MM.1S (cell line): ENCODE measurements around the gene CPA1.

Experiments
- EZH2 ChIP-seq: fragments of 300-600 bp; sonication (generic); optimal IDR thresholded peaks from 2 replicates; pipeline ENCODE3; 2017; ENCODE audit warnings: low read depth, mild to moderate bottlenecking, antibody characterized with exemption, low read length, mixed read lengths
- TF ChIP-seq, protein P1 (sequence below): fragments of 300-600 bp; sonication (generic); IDR thresholded peaks from 2 replicates; pipeline ENCODE4 v1.5.1; 2016; ENCODE audit warnings: antibody characterized with exemption, low read length, mixed read lengths

DNA sequence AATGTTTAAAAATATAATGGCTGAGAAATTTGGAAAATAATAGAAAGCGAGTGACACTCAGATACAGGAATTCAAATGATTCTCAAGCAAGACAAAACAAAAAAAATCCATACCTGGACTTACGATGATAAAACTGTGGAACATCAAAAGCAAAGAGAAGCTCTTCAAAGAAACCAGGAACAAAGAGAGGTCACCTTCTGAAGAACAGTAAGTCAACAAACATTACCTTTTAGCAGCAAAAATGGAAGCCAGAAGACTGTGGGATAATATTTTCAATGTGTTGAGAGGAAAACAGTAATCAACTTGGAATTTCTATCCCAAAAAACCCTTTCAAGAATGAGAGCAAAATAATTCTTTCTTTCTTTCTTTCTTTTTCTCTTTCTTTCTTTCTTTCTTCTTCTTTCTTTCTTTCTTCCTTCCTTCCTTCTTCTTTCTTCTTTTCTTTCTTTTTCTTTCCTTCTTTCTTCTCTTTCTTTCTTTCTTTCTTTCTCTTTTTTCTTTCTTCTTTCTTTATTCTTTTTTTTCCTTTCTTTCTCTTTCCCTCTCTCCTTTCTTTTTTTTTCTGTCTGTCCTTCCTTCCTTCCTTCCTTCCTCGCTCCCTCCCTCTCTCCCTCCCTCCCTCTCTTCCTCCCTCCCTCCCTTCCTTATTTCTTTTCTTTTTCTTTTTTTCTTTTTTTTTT lies 37.5 kb upstream of the CPA1 start:
- no peak for TF ChIP-seq EZH2
- TF ChIP-seq, protein P1, sequence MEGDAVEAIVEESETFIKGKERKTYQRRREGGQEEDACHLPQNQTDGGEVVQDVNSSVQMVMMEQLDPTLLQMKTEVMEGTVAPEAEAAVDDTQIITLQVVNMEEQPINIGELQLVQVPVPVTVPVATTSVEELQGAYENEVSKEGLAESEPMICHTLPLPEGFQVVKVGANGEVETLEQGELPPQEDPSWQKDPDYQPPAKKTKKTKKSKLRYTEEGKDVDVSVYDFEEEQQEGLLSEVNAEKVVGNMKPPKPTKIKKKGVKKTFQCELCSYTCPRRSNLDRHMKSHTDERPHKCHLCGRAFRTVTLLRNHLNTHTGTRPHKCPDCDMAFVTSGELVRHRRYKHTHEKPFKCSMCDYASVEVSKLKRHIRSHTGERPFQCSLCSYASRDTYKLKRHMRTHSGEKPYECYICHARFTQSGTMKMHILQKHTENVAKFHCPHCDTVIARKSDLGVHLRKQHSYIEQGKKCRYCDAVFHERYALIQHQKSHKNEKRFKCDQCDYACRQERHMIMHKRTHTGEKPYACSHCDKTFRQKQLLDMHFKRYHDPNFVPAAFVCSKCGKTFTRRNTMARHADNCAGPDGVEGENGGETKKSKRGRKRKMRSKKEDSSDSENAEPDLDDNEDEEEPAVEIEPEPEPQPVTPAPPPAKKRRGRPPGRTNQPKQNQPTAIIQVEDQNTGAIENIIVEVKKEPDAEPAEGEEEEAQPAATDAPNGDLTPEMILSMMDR = no peak
